Fibroblast of lung (primary cell): Measurements from ENCODE around the gene GNB4. TPM values are rescaled to one million over a fixed set of nuclear protein-coding genes. Genes with fewer than 3 reads are reported as not detected.

Experiments used
- DNase-seq, 2 donors: peaks; one replicate each; pipeline versions ENCODE4 v3.0.0 to v3.0.0-alpha.2; 2010; ENCODE audit warnings: low read depth in 2 of 2
- H2AFZ ChIP-seq: 2 replicates; pipeline ENCODE4 v1.5.1; 2012; ENCODE audit warnings: low read length, control low read depth, inconsistent platforms
- H3K27ac ChIP-seq: 2 replicates; pipeline ENCODE4 v1.5.1; 2011; ENCODE audit warnings: low read length, control low read depth; ENCODE audit not compliant: insufficient read depth
- H3K27me3 ChIP-seq: 2 replicates; pipeline ENCODE4 v1.5.1; 2011; ENCODE audit warnings: mild to moderate bottlenecking, low read length; ENCODE audit not compliant: control insufficient read depth, insufficient read depth
- H3K36me3 ChIP-seq: 2 replicates; pipeline ENCODE4 v1.5.1; 2011; ENCODE audit warnings: low read length; ENCODE audit not compliant: control insufficient read depth, insufficient read depth
- H3K4me1 ChIP-seq: 2 replicates; pipeline ENCODE4 v1.5.1; 2011; ENCODE audit warnings: low read length; ENCODE audit not compliant: control insufficient read depth, insufficient read depth; ENCODE audit errors: extremely low read depth
- H3K4me2 ChIP-seq: 2 replicates; pipeline ENCODE4 v1.5.1; 2011; ENCODE audit warnings: low read length, control low read depth; ENCODE audit not compliant: insufficient read depth; ENCODE audit errors: extremely low read depth
- H3K4me3 ChIP-seq, 4 experiments: fragments of 200-600 bp in 1 of 4; sonication (generic) in 1 of 4; replicated peaks in 1 of 4; 2 replicates each; pipeline ENCODE4 v1.5.1; 2011 to 2016; ENCODE audit warnings: low read length in 4 of 4, low read depth in 3 of 4, mild to moderate bottlenecking in 3 of 4, control low read depth in 2 of 4, inconsistent platforms in 1 of 4, mixed read lengths in 1 of 4; ENCODE audit not compliant: insufficient read depth in 1 of 4; ENCODE audit errors: control extremely low read depth in 1 of 4
- H3K79me2 ChIP-seq: 2 replicates; pipeline ENCODE4 v1.5.1; 2012; ENCODE audit warnings: mild to moderate bottlenecking, low read length, inconsistent platforms; ENCODE audit not compliant: control insufficient read depth, insufficient read depth
- H3K9ac ChIP-seq: 2 replicates; pipeline ENCODE4 v1.5.1; 2011; ENCODE audit warnings: mild to moderate bottlenecking, low read length, control low read depth; ENCODE audit not compliant: insufficient read depth
- H3K9me3 ChIP-seq: 2 replicates; pipeline ENCODE4 v1.5.1; 2012; ENCODE audit warnings: low read depth, low read length; ENCODE audit not compliant: control insufficient read depth, insufficient read depth
- H4K20me1 ChIP-seq: 2 replicates; pipeline ENCODE4 v1.5.1; 2011; ENCODE audit warnings: low read length; ENCODE audit not compliant: control insufficient read depth, insufficient read depth; ENCODE audit errors: extremely low read depth
- EZH2 ChIP-seq: IDR thresholded peaks from 2 replicates; pipeline ENCODE4 v1.5.1; 2012; ENCODE audit warnings: low read length, control low read depth, mild to moderate bottlenecking; ENCODE audit errors: missing control alignments
- polyA plus RNA-seq, 2 donors: library from polyadenylated mRNA; depleted of rRNA in 1 of 2; stranded (reverse) in 1 of 2; unstranded in 1 of 2; fragments of >200 nt; gene quantifications; 2 replicates each; pipeline ENCODE4 v1.2.1, GENCODE V29; 2011 to 2012; ENCODE audit warnings: missing spikeins in 1 of 2
- total RNA-seq: library from RNA; depleted of rRNA; stranded (reverse); fragments of >200 nt; gene quantifications from 2 replicates; pipeline ENCODE4 v1.2.1, GENCODE V29; 2014
- TF ChIP-seq, protein P1 (sequence below), 2 donors: IDR thresholded peaks in 1 of 2; conservative IDR thresholded peaks in 1 of 2; 1 replicate in 1 of 2; 2 replicates in 1 of 2; pipeline ENCODE4 v1.5.1; 2011 to 2012; ENCODE audit warnings: low read length in 2 of 2, control low read depth in 1 of 2, inconsistent platforms in 1 of 2, low read depth in 1 of 2, mild to moderate bottlenecking in 1 of 2

GNB4 gene
- total and polyA plus RNA-seq, 2 donors (not counting 1 experiment from before 2014, with no cell fraction given) = 55.7 to 83.1 TPM

DNA sequence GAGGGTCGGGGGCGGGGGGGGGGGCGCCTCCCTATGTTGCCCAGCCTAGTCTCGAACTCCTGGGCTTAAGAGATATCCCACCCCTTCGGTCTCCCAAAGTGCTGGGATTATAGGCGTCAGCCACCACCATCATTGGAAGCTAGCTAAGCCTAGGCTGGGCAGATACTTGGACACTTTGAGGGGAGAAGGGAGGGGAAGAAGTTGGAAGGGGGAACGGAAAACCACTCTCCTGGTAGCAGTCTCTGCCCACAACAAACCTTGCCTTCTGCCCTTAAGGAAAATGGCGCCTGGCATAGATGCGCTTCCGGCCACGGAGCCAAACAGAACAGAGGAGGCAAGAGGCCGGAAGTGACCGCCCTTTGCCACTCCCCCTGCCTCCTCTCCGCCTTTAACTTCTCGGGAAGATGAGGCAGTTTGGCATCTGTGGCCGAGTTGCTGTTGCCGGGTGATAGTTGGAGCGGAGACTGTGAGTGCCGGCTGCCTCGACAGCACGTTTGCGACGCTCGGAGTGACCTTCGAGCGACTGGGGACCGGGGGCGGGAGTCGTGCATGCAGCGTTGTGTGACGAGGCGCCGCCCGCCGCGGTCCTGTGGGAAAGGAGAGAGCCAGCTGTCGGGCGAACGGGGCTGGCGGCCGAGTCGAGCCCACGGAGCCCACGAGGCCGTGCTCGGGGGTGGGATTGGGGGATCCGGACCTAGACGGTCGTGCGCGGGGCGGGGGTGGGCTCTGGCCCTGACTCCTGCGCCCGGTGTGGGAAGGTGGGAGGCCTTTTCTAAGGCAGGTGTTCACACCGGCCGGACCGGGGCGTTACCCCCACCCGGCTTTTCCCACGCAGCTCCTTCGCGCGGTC, 103.7 kb downstream of the GNB4 start, which contains the start of gene MFN1:
MFN1 (plus strand) TSS at position 365 of the 850 bp plus-strand sequence. CDS start 1,143 bp downstream, outside the sequence.
- Histone ChIP-seq H3K27me3 (no peaks in the 10 kb centered on the region), H3K36me3 (no peaks in the 10 kb centered on the region), H3K9me3 (no peaks in the 10 kb centered on the region), H3K27ac (peak within 1 kb of the TSS; percentile 77), H3K9ac (peak within 1 kb of the TSS; percentile 77), H3K4me2 (peak within 1 kb of the TSS; percentile 95), H4K20me1 (no peaks in the 10 kb centered on the region), H2AFZ (peak within 1 kb of the TSS; percentile 95), H3K4me3 (peak within 1 kb of the TSS; percentile 73 to 94 (median 88)), H3K79me2 (peaks cover 11% of the 10 kb centered on the region), H3K4me1 (peaks cover 2% of the 10 kb centered on the region)
- no peak for TF ChIP-seq EZH2
- TF ChIP-seq, protein P1, sequence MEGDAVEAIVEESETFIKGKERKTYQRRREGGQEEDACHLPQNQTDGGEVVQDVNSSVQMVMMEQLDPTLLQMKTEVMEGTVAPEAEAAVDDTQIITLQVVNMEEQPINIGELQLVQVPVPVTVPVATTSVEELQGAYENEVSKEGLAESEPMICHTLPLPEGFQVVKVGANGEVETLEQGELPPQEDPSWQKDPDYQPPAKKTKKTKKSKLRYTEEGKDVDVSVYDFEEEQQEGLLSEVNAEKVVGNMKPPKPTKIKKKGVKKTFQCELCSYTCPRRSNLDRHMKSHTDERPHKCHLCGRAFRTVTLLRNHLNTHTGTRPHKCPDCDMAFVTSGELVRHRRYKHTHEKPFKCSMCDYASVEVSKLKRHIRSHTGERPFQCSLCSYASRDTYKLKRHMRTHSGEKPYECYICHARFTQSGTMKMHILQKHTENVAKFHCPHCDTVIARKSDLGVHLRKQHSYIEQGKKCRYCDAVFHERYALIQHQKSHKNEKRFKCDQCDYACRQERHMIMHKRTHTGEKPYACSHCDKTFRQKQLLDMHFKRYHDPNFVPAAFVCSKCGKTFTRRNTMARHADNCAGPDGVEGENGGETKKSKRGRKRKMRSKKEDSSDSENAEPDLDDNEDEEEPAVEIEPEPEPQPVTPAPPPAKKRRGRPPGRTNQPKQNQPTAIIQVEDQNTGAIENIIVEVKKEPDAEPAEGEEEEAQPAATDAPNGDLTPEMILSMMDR (conservative IDR thresholded peaks at IDR 0.05 in 1 of 2, IDR thresholded peaks at IDR 0.05 in 1 of 2; ENCODE audit: low read depth in 1 of 2, low read length in 2 of 2) = no peak
- DNase-seq = peak; percentile 95 to 96

Other genes starting within 250 kb of the GNB4 start
- 0.77 and 1.5 TPM in 2 replicates for gene KCNMB3, start 200.4 kb downstream of the GNB4 start, total RNA-seq
- 0.76 and 1.3 TPM in 2 replicates for gene KCNMB3, start 200.4 kb downstream of the GNB4 start, polyA plus RNA-seq
- gene ZNF639, start 128.4 kb downstream of the GNB4 start, total RNA-seq = 41.1 and 49.3 TPM in 2 replicates
- 24.9 and 28.4 TPM in 2 replicates for gene ZNF639, start 128.4 kb downstream of the GNB4 start, polyA plus RNA-seq
- gene MFN1, start 103.8 kb downstream of the GNB4 start, total RNA-seq = 44.9 and 48.1 TPM in 2 replicates
- gene MFN1, start 103.8 kb downstream of the GNB4 start, polyA plus RNA-seq = 40.3 and 52.8 TPM in 2 replicates
- 41.9 and 48.6 TPM in 2 replicates for gene ACTL6A, start 111.5 kb upstream of the GNB4 start, total RNA-seq
- 58.3 and 78.1 TPM in 2 replicates for gene ACTL6A, start 111.5 kb upstream of the GNB4 start, polyA plus RNA-seq
- gene MRPL47, start 153.2 kb upstream of the GNB4 start, total RNA-seq = 26.2 and 27.6 TPM in 2 replicates
- 60.0 and 62.4 TPM in 2 replicates for gene MRPL47, start 153.2 kb upstream of the GNB4 start, polyA plus RNA-seq
- gene NDUFB5, start 153.3 kb upstream of the GNB4 start, total RNA-seq = 120 and 153 TPM in 2 replicates
- 53.8 and 57.5 TPM in 2 replicates for gene NDUFB5, start 153.3 kb upstream of the GNB4 start, polyA plus RNA-seq
- gene USP13, start 201.6 kb upstream of the GNB4 start, total RNA-seq = 8.7 and 11.7 TPM in 2 replicates
- gene USP13, start 201.6 kb upstream of the GNB4 start, polyA plus RNA-seq = 15.7 and 21.7 TPM in 2 replicates